ENCODE measurements around the gene COMMD7.
A peak's percentile ranks its signal among the peaks of the same experiment; 100 is the strongest.

COMMD7 gene

GRCh38 chr20:32743237-32744112, at the start of gene COMMD7:
COMMD7 (minus strand) TSS chr20:32743467; CDS start chr20:32743391, 76 bp downstream.
- peak; percentile 55 to 62 for DNase-seq (ENCODE audit: low read depth in 2 of 2)

GRCh38 chr20:32792731-32793458, 49.6 kb upstream of the COMMD7 start:
- DNase-seq (ENCODE audit: low read depth in 2 of 2): no peak

GRCh38 chr20:32792316-32792715, 49.0 kb upstream of the COMMD7 start:
- no peak for DNase-seq (ENCODE audit: low read depth in 2 of 2)

GRCh38 chr20:32790751-32791057, 47.4 kb upstream of the COMMD7 start:
- DNase-seq (ENCODE audit: low read depth in 2 of 2): no peak

- peak; percentile 40 to 48 for DNase-seq (ENCODE audit: low read depth in 2 of 2)
These were observed 46.9 kb upstream of the COMMD7 start for GRCh38 chr20:32789896-32790750.

- no peak for DNase-seq (ENCODE audit: low read depth in 2 of 2)
These were observed 43.9 kb upstream of the COMMD7 start for GRCh38 chr20:32787168-32787567.

GRCh38 chr20:32786059-32786760, 42.9 kb upstream of the COMMD7 start:
- no peak for DNase-seq (ENCODE audit: low read depth in 2 of 2)

GRCh38 chr20:32784369-32785080, 41.3 kb upstream of the COMMD7 start:
- DNase-seq (ENCODE audit: low read depth in 2 of 2): no peak

- no peak for DNase-seq (ENCODE audit: low read depth in 2 of 2)
These were observed 37.7 kb upstream of the COMMD7 start for GRCh38 chr20:32780749-32781655.

- no peak for DNase-seq (ENCODE audit: low read depth in 2 of 2)
These were observed 37.0 kb upstream of the COMMD7 start for GRCh38 chr20:32780278-32780677.

GRCh38 chr20:32779500-32780211, 36.4 kb upstream of the COMMD7 start:
- DNase-seq (ENCODE audit: low read depth in 2 of 2): no peak

- DNase-seq (ENCODE audit: low read depth in 2 of 2): no peak
These were observed 34.1 kb upstream of the COMMD7 start for GRCh38 chr20:32777177-32777956.

- no peak for DNase-seq (ENCODE audit: low read depth in 2 of 2)
These were observed 32.2 kb upstream of the COMMD7 start for GRCh38 chr20:32775336-32775991.

- DNase-seq (ENCODE audit: low read depth in 2 of 2): no peak
These were observed 30.6 kb upstream of the COMMD7 start for GRCh38 chr20:32773855-32774254.

- DNase-seq (ENCODE audit: low read depth in 2 of 2): no peak
These were observed 30.0 kb upstream of the COMMD7 start for GRCh38 chr20:32773223-32773622.

GRCh38 chr20:32772046-32772445, 28.8 kb upstream of the COMMD7 start:
- DNase-seq (ENCODE audit: low read depth in 2 of 2): no peak

GRCh38 chr20:32767418-32768198, 24.3 kb upstream of the COMMD7 start:
- DNase-seq (ENCODE audit: low read depth in 2 of 2): no peak

All from stimulated activated CD8-positive, alpha-beta memory T cell treated with anti-CD3 and anti-CD28 coated beads, Interleukin-2, amount 100 ng/mL, for 48 hours (primary cell).